MV-4-11 (cell line): ENCODE measurements around the gene CCDC51.
"Not testable (repeated sequence)": the region's sequence is repeated elsewhere in the genome, so short reads cannot be mapped to it uniquely, and the experiment has no call there.

ENCODE experiments used
- DNase-seq: peaks from one replicate; lab custom pipeline; 2025; lab: John Stamatoyannopoulos, UW

CCDC51 gene, protein sequence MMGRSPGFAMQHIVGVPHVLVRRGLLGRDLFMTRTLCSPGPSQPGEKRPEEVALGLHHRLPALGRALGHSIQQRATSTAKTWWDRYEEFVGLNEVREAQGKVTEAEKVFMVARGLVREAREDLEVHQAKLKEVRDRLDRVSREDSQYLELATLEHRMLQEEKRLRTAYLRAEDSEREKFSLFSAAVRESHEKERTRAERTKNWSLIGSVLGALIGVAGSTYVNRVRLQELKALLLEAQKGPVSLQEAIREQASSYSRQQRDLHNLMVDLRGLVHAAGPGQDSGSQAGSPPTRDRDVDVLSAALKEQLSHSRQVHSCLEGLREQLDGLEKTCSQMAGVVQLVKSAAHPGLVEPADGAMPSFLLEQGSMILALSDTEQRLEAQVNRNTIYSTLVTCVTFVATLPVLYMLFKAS

GRCh38 chr3:48439820-48440589, at the start of gene CCDC51, which contains the start of gene TMA7:
TSS of gene CCDC51 (minus strand) at chr3:48440119. CDS start at chr3:48435128, 4,991 bp downstream.
TSS of gene TMA7 (plus strand) at chr3:48440257. CDS start at chr3:48440297, 40 bp downstream.
- DNase-seq: peak; percentile 97

- no peak for DNase-seq
Observed at GRCh38 chr3:48486952-48487351, 47.0 kb upstream of the CCDC51 start.

GRCh38 chr3:48482822-48483221, 42.9 kb upstream of the CCDC51 start:
- not testable (repeated sequence) for DNase-seq

DNA sequence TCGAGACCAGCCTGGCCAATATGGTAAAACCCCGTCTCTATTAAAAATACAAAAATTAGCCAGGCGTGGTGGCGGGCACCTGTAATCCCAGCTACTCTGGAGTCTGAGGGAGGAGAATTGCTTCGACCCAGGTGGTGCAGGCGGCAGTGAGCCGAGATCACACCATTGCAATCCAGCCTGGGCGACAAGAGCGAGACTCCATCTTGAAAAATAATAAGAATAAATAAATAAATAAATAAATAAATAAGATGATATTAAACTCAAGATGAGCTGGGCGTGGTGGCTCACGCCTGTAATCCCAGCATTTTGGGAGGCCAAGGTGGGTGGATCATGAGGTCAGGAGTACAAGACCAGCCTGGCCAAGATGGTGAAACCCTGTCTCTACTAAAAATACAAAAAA, 41.0 kb upstream of the CCDC51 start:
- not testable (repeated sequence) for DNase-seq

DNA sequence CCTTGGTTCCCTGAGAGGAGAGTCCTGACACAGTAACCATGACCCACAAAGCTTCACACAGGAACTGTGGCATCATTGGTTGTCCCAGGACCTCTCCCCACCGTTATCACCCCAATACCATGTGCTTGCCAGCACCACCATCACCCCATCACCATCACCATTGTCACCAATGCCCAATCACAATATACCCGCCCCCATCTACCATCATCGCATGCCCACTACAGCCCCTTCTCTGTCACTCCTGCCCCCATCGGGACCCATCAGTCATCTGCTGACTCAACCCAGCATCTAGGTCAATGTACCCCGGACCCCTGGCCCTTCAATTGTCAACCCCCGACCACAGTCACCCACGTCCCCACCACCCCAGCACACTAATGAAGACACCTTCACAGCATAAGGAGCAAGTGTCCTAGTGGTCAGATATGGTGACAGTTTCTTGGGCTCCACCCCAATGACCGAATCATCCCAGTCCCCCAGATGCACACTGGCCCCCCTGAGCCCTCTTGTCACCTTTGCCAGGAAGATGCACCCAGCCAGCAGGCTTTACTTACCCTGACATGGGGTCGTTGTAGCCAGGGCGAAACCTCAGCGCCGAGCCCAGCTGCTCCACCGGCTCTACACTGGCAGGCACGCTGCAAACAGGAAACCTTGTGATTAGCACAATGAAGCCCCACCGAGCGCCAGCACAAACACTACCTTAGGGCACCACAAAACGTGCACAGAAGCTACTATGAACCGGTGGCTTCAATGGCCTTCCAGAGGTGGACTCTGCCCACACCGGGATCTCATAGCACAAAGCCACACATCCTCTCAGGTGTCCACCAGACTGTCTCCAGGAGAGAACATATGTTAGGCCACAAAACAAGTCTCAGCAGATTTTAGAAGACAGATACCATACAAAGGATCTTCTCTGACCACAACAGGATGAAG, 39.0 kb upstream of the CCDC51 start:
- peak; percentile 70 for DNase-seq

- DNase-seq: no peak
Observed at GRCh38 chr3:48477959-48478520, 38.1 kb upstream of the CCDC51 start.

- no peak for DNase-seq
Observed at GRCh38 chr3:48476426-48477053, 36.6 kb upstream of the CCDC51 start.

- DNase-seq: no peak
Observed at GRCh38 chr3:48475188-48475587, 35.3 kb upstream of the CCDC51 start.

DNA sequence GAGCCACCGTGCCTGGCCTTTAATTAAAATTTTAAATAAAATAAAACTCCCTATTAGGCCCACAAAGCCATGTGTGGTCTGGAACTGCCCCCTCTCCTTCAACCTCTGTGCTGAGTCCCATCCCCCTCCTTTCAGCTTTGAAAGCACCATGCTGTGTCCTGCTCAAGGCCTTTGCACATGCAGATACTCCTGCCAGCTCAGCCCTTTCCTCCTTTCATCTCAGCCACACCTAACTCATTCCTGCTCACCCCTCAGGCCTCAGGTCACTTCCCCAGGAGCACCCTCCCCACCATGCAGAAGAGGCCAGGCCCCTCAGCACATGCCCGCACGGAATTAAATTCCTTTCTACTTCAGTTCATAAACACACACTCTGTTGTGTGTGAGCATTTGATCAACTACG, 34.7 kb upstream of the CCDC51 start:
- DNase-seq: no peak

GRCh38 chr3:48474031-48474430, 34.1 kb upstream of the CCDC51 start:
- DNase-seq: not testable (repeated sequence)

- no peak for DNase-seq
Observed at GRCh38 chr3:48473617-48473952, 33.7 kb upstream of the CCDC51 start.

DNA sequence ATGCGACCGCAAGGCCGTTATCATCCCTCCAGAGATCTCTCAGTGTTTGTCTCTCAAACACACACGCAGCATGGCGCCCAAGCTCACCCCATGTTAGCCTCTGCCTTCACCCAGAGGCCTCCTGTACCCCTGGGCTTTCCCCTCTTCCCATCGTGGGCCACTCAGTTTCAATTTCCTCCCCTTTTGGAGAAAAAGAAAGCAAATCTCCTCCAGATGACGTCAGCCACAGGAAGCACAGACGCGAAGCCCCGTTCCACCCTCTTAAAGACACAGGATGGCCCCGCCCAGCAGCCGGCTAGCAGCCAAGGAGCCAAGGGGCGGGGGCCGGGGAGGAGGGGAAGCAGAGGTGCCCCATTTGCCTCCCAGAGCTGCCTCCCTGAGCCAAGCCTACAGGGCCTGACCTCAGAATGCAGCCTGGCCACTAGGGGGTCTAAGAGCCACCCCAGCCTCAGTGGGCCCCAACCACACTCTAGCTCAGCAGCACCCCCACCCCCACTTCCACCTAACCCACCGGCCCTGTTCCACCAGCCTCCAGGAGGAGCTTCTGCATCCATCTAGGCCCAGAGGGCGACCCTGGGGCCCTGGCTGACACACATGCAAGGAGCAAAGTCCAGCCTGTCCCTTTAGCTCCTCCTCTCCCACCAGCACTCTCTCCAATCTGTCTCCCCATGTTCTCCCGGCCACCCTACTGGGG, 33.2 kb upstream of the CCDC51 start:
- DNase-seq: peak; percentile 96

DNA sequence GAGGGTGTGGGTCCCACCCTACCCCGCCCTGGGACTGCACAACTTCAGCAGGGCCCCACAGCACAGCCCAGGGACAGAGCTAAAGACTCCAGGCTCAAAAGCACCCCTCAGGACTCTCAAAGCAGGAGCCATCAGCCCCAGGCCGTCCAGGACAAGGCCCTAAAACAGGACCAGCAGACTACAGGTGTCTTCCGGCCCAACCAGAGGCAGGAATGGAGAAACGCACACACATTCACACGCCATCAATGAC, 32.7 kb upstream of the CCDC51 start:
- DNase-seq: no peak

GRCh38 chr3:48470286-48470685, 30.4 kb upstream of the CCDC51 start:
- DNase-seq: no peak

- no peak for DNase-seq
Observed at GRCh38 chr3:48469046-48469915, 29.4 kb upstream of the CCDC51 start.

DNA sequence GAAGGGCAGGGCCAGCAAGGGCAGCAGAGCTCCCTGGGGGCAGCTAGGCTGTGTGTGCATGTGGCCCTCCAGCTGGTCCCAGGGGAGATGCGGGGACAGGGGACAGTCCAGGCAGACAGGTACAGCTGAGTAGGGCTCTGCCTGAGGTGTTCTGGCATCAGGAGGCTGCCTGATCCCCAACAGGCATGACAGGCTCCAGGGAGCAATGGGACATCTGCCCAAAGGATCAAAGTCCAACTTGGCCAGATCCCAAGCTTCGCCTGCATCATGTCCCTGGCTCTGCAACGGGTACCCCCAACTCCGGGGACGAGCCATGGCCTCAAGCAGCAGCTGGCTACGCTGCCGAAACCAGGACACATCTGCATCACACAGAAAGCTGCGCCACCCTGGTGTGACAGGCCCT, 28.4 kb upstream of the CCDC51 start:
- no peak for DNase-seq

GRCh38 chr3:48467473-48468267, 27.8 kb upstream of the CCDC51 start:
- DNase-seq: no peak

DNA sequence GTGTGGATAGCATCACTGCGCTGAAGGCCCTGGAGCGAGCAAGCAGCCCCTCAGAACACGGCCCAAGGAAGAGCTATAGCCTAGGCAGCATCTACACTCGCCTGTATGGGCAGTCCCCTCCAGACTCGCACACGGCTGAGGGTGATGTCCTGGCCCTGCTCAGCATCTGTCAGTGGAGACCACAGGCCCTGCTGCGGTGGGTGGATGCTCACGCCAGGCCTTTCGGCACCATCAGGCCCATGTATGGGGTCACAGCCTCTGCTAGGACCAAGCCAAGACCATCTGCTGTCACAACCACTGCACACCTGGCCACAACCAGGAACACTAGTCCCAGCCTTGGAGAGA, 27.2 kb upstream of the CCDC51 start:
- DNase-seq: no peak

GRCh38 chr3:48466386-48467109, 26.6 kb upstream of the CCDC51 start:
- no peak for DNase-seq
